HCT116 (cell line): ENCODE data around the gene NECAB2. TPM values are rescaled to one million over a fixed set of nuclear protein-coding genes. Genes with fewer than 3 reads are reported as not detected.

Source experiments
- ATAC-seq: fragments of 200-7000 bp; cut with Tn5 transposase; 2 replicates; pipeline ENCODE4 v1.9.1; 2020; ENCODE audit warnings: mild to moderate bottlenecking, moderate library complexity
- BruUV-seq: library from RNA; stranded (reverse); fragments of 400-500 nt; replicated peaks from 2 replicates; lab custom pipeline; 2021; lab: Mats Ljungman, UMichigan
- CTCF ChIA-PET: fragments of 300-600 bp; sonication (Branson Sonifier 250); formaldehyde crosslinking; loops from one replicate; lab custom pipeline; 2021; ENCODE audit warnings: antibody characterized with exemption; lab: Charles Lee
- POLR2A ChIA-PET: fragments of 300-600, 350-600 bp; sonication (Branson Sonifier 250); formaldehyde crosslinking; loops from one replicate; lab custom pipeline; 2021; ENCODE audit warnings: antibody characterized with exemption; lab: Charles Lee
- RAD21 ChIA-PET, 2 experiments: fragments of 300-600 bp; sonication (Branson Sonifier 250); formaldehyde crosslinking; loops; one replicate each; lab custom pipeline; 2023; ENCODE audit warnings: low total read pairs in 2 of 2; ENCODE audit not compliant: uncharacterized antibody in 2 of 2, unreplicated experiment in 2 of 2, low non-redundant PET in 1 of 2; lab: Charles Lee
- DNase-seq: peaks from one replicate; pipeline ENCODE4 v3.0.0-alpha.2; 2010; ENCODE audit warnings: low read depth, low spot score
- H2AFZ ChIP-seq: fragments of 200-600 bp; shearing (Covaris generic), sonication (generic); 2 replicates; pipeline ENCODE4 v1.6.1; 2017; ENCODE audit warnings: low read depth, mixed run types, mixed read lengths, antibody characterized with exemption, low read length; ENCODE audit not compliant: poor library complexity, severe bottlenecking
- H3K27ac ChIP-seq: 2 replicates; pipeline ENCODE4 v1.5.1; 2012; ENCODE audit warnings: low read depth, low read length
- H3K27me3 ChIP-seq: fragments of 200-600 bp; sonication (generic); 2 replicates; pipeline ENCODE4 v1.6.1; 2016; ENCODE audit warnings: mixed run types, low read length, mixed read lengths; ENCODE audit not compliant: insufficient read depth
- H3K36me3 ChIP-seq, 2 experiments: fragments of 200-500 bp in 1 of 2; fragments of 200-600 bp in 1 of 2; sonication (Bioruptor generic) in 1 of 2; sonication (generic) in 1 of 2; 2 replicates each; pipeline versions ENCODE4 v1.5.1 to v1.6.1; 2014 to 2016; ENCODE audit warnings: low read length in 2 of 2, inconsistent platforms in 1 of 2, mixed read lengths in 1 of 2, mixed run types in 1 of 2; ENCODE audit not compliant: insufficient read depth in 2 of 2, control insufficient read depth in 1 of 2
- H3K4me1 ChIP-seq, 2 experiments: fragments of 200-600 bp in 1 of 2; sonication (generic) in 1 of 2; 2 replicates each; pipeline versions ENCODE4 v1.5.1 to v1.6.1; 2012 to 2017; ENCODE audit warnings: low read length in 2 of 2, inconsistent platforms in 1 of 2, mild to moderate bottlenecking in 1 of 2, mixed read lengths in 1 of 2, mixed run types in 1 of 2, moderate library complexity in 1 of 2; ENCODE audit not compliant: insufficient read depth in 2 of 2, control insufficient read depth in 1 of 2
- H3K4me2 ChIP-seq: fragments of 200-600 bp; sonication (generic); 2 replicates; pipeline ENCODE4 v1.6.1; 2017; ENCODE audit warnings: mixed run types, low read length, mixed read lengths
- H3K4me3 ChIP-seq, 2 experiments: fragments of 200-600 bp in 1 of 2; sonication (generic) in 1 of 2; replicated peaks in 1 of 2; 2 replicates each; pipeline ENCODE4 v1.5.1; 2011 to 2016; ENCODE audit warnings: low read length in 2 of 2, control low read depth in 1 of 2, low read depth in 1 of 2, mild to moderate bottlenecking in 1 of 2, mixed read lengths in 1 of 2, mixed run types in 1 of 2
- H3K79me2 ChIP-seq: fragments of 200-600 bp; sonication (generic); 2 replicates; pipeline ENCODE4 v1.6.1; 2017; ENCODE audit warnings: mild to moderate bottlenecking, mixed run types, low read length, moderate library complexity, mixed read lengths; ENCODE audit not compliant: insufficient read depth
- H3K9ac ChIP-seq: fragments of 200-600 bp; sonication (generic); 2 replicates; pipeline ENCODE4 v1.6.1; 2016; ENCODE audit warnings: low read length, mixed read lengths
- H3K9me2 ChIP-seq: fragments of 200-600 bp; sonication (generic), shearing (Covaris generic); 2 replicates; pipeline ENCODE4 v1.6.1; 2017; ENCODE audit warnings: mixed run types, mild to moderate bottlenecking, moderate library complexity; ENCODE audit not compliant: insufficient read depth
- H3K9me3 ChIP-seq, 2 experiments: fragments of 200-500 bp in 1 of 2; fragments of 200-600 bp in 1 of 2; sonication (Bioruptor generic) in 1 of 2; sonication (generic) in 1 of 2; 2 replicates each; pipeline ENCODE4 v1.6.1; 2014 to 2017; ENCODE audit warnings: low read length in 2 of 2, mixed read lengths in 2 of 2, inconsistent platforms in 1 of 2, low read depth in 1 of 2, mild to moderate bottlenecking in 1 of 2, mixed run types in 1 of 2, moderate library complexity in 1 of 2; ENCODE audit not compliant: control insufficient read depth in 1 of 2, insufficient read depth in 1 of 2
- H4K20me1 ChIP-seq: fragments of 200-600 bp; sonication (generic), shearing (Covaris generic); 2 replicates; pipeline ENCODE4 v1.6.1; 2017; ENCODE audit warnings: mixed run types, mild to moderate bottlenecking, moderate library complexity; ENCODE audit not compliant: insufficient read depth
- ATF3 ChIP-seq: IDR thresholded peaks from 2 replicates; pipeline ENCODE4 v1.6.1; 2012
- CBX3 ChIP-seq: IDR thresholded peaks from 2 replicates; pipeline ENCODE4 v1.6.1; 2012; ENCODE audit warnings: low read depth
- CEBPB ChIP-seq: IDR thresholded peaks from 2 replicates; pipeline ENCODE4 v1.6.1; 2012; ENCODE audit warnings: low read depth
- CTCF ChIP-seq, 3 experiments: fragments of 200-600 bp in 1 of 3; sonication (generic) in 1 of 3; IDR thresholded peaks in 2 of 3; conservative IDR thresholded peaks in 1 of 3; 2 replicates each; pipeline ENCODE4 v1.5.1; 2012 to 2017; ENCODE audit warnings: low read depth in 2 of 3, low read length in 2 of 3, antibody characterized with exemption in 1 of 3, borderline replicate concordance in 1 of 3, control low read depth in 1 of 3, mild to moderate bottlenecking in 1 of 3, mixed read lengths in 1 of 3, mixed run types in 1 of 3, moderate library complexity in 1 of 3; ENCODE audit not compliant: insufficient read depth in 1 of 3
- EGR1 ChIP-seq: IDR thresholded peaks from 2 replicates; pipeline ENCODE4 v1.6.1; 2012; ENCODE audit warnings: low read depth
- ELF1 ChIP-seq: IDR thresholded peaks from 2 replicates; pipeline ENCODE4 v1.6.1; 2012; ENCODE audit warnings: low read depth, borderline replicate concordance
- EZH2 ChIP-seq: fragments of 200-600 bp; sonication (generic); IDR thresholded peaks from 2 replicates; pipeline ENCODE4 v1.6.1; 2017; ENCODE audit warnings: antibody characterized with exemption, mixed run types
- JUND ChIP-seq: IDR thresholded peaks from 2 replicates; pipeline ENCODE4 v1.6.1; 2012
- POLR2A ChIP-seq: IDR thresholded peaks from 2 replicates; pipeline ENCODE4 v1.7.0; 2011; ENCODE audit warnings: borderline replicate concordance; ENCODE audit not compliant: insufficient read depth, insufficient read length; ENCODE audit errors: extremely low read depth
- POLR2AphosphoS5 ChIP-seq: IDR thresholded peaks from 2 replicates; pipeline ENCODE4 v1.6.1; 2011; ENCODE audit warnings: mild to moderate bottlenecking, low read depth, low read length, moderate library complexity
- RAD21 ChIP-seq: IDR thresholded peaks from 2 replicates; pipeline ENCODE4 v1.6.1; 2012; ENCODE audit warnings: low read depth, mild to moderate bottlenecking
- SP1 ChIP-seq: IDR thresholded peaks from 2 replicates; pipeline ENCODE4 v1.6.1; 2012; ENCODE audit warnings: low read depth
- TCF7L2 ChIP-seq: IDR thresholded peaks from 2 replicates; pipeline ENCODE4 v1.7.0; 2011; ENCODE audit warnings: borderline replicate concordance, inconsistent platforms; ENCODE audit not compliant: insufficient read depth, insufficient read length; ENCODE audit errors: extremely low read depth
- YY1 ChIP-seq: IDR thresholded peaks from 2 replicates; pipeline ENCODE4 v1.6.1; 2011; ENCODE audit warnings: low read length, low read depth, moderate library complexity, mild to moderate bottlenecking; ENCODE audit not compliant: insufficient replicate concordance; ENCODE audit errors: extremely low read depth
- ZBTB33 ChIP-seq: IDR thresholded peaks from 2 replicates; pipeline ENCODE4 v1.6.1; 2011; ENCODE audit warnings: mild to moderate bottlenecking, low read length, moderate library complexity; ENCODE audit not compliant: insufficient replicate concordance; ENCODE audit errors: extremely low read depth
- ZFX ChIP-seq: fragments of 450-650 bp; IDR thresholded peaks from 2 replicates; pipeline ENCODE4 v1.6.1; 2017
- ZNF274 ChIP-seq: fragments of 200-500 bp; sonication (Bioruptor generic); IDR thresholded peaks from 2 replicates; pipeline ENCODE4 v1.6.1; 2014; ENCODE audit warnings: mild to moderate bottlenecking, low read depth, low read length, inconsistent platforms
- intact Hi-C: fragments of 100-400 bp; cut with micrococcal nuclease; formaldehyde crosslinking; loops from 2 replicates; pipeline ENCODE4 v1.10.0; 2022
- total RNA-seq: library from RNA; stranded (reverse); gene quantifications from one replicate; pipeline ENCODE4 v1.2.1, GENCODE V29; 2021; ENCODE audit not compliant: unreplicated experiment

The NECAB2 gene
- total RNA-seq, 1 experiment from 2014 or later: 0.61 TPM

GRCh38 chr16:83936581-83937165, 31.4 kb upstream of the NECAB2 start (continued):
- TF ChIP-seq ATF3 (no peak), SP1 (no peak), EGR1 (no peak), YY1 (no peak), CBX3 (no peak), CTCF (IDR thresholded peaks at IDR 0.05 in 2 of 3, conservative IDR thresholded peaks at IDR 0.05 in 1 of 3; ENCODE audit: borderline replicate concordance in 1 of 3, insufficient read depth in 1 of 3, low read depth in 2 of 3, low read length in 2 of 3) (no peak)

GRCh38 chr16:83937267-83937666, 30.8 kb upstream of the NECAB2 start:
- H3K79me2 ChIP-seq: no peaks in the 10 kb centered on the region
- no TSS peak for BruUV-seq
- intact Hi-C loops: no loop called here
- no peak overlapping the region for H3K27ac ChIP-seq
- H3K9me3 ChIP-seq: no peaks in the 10 kb centered on the region
- ChIA-PET RAD21 (no interaction called here), POLR2A (interaction anchor here (1.4 kb wide), 1 partner anchor 10 kb away, joined by 5 read pairs; no protein-coding TSS in a partner anchor), CTCF (no interaction called here)
- no peaks in the 10 kb centered on the region for H3K27me3 ChIP-seq
- H2AFZ ChIP-seq: no peak overlapping the region
- H3K4me1 ChIP-seq: peaks cover 0 to 10% of the 10 kb centered on the region in 2 experiments; a peak in 1 of 4 replicates
- H3K36me3 ChIP-seq: no peaks in the 10 kb centered on the region
- DNase-seq: no peak
- no peaks in the 10 kb centered on the region for H3K9me2 ChIP-seq
- H3K9ac ChIP-seq: no peak overlapping the region
- ATAC-seq: no peak
- no peaks in the 10 kb centered on the region for H4K20me1 ChIP-seq
- H3K4me3 ChIP-seq: no peak overlapping the region
- H3K4me2 ChIP-seq: no peak overlapping the region
- no peak for TF ChIP-seq ZBTB33
- TF ChIP-seq POLR2A: no peak
- no peak for TF ChIP-seq RAD21
- no peak for TF ChIP-seq ATF3
- TF ChIP-seq EGR1: no peak
- no peak for TF ChIP-seq ZFX
- TF ChIP-seq TCF7L2: no peak
- TF ChIP-seq ZNF274: no peak
- TF ChIP-seq EZH2: no peak
- TF ChIP-seq POLR2AphosphoS5: no peak
- TF ChIP-seq JUND: no peak
- no peak for TF ChIP-seq CTCF (IDR thresholded peaks at IDR 0.05 in 2 of 3, conservative IDR thresholded peaks at IDR 0.05 in 1 of 3; ENCODE audit: borderline replicate concordance in 1 of 3, insufficient read depth in 1 of 3, low read depth in 2 of 3, low read length in 2 of 3)
- no peak for TF ChIP-seq CEBPB
- no peak for TF ChIP-seq YY1
- no peak for TF ChIP-seq ELF1
